Measurements from ENCODE around the gene CR2. TPM values are rescaled to one million over a fixed set of nuclear protein-coding genes. Genes with fewer than 3 reads are reported as not detected.
"Not testable (repeated sequence)": the region's sequence is repeated elsewhere in the genome, so short reads cannot be mapped to it uniquely, and the experiment has no call there.

Gene CR2
- total RNA-seq, 4 donors from 2014 or later, result not detected

DNA sequence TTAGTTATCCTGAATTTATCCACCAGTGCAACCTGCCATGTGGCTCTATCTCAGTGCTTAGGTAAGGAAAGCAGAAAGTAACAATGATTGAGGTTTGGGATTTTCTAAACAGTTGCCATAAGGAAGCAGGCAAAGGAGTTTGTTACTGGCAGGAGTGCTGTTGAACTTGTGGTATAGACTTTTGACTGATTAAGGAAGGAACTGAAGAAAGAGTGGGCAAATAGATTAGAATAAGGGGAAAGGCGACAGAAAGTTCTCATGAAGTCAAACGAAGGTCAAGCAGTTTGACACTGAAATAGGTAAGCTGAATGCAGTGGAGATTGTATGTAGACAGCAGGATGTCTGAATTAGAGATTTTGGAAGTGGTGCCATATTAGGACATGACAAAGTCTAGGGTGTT is 24.2 kb upstream of the CR2 start:
- no peaks in the 10 kb centered on the region for H3K4me1 ChIP-seq
- 53 to 55% methylated on average over 2 of the region's 2 CpGs for WGBS, 2 donors
- no peak overlapping the region for H3K4me3 ChIP-seq
- TF ChIP-seq, protein P1, sequence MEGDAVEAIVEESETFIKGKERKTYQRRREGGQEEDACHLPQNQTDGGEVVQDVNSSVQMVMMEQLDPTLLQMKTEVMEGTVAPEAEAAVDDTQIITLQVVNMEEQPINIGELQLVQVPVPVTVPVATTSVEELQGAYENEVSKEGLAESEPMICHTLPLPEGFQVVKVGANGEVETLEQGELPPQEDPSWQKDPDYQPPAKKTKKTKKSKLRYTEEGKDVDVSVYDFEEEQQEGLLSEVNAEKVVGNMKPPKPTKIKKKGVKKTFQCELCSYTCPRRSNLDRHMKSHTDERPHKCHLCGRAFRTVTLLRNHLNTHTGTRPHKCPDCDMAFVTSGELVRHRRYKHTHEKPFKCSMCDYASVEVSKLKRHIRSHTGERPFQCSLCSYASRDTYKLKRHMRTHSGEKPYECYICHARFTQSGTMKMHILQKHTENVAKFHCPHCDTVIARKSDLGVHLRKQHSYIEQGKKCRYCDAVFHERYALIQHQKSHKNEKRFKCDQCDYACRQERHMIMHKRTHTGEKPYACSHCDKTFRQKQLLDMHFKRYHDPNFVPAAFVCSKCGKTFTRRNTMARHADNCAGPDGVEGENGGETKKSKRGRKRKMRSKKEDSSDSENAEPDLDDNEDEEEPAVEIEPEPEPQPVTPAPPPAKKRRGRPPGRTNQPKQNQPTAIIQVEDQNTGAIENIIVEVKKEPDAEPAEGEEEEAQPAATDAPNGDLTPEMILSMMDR (IDR thresholded peaks at IDR 0.05), result no peak
- TF ChIP-seq POLR2A (IDR thresholded peaks at IDR 0.05), result no peak
- H3K27me3 ChIP-seq, result peaks cover 0 to 18% (median 0%) of the 10 kb centered on the region in 4 donors
- intact Hi-C loops (cut with DNase I), result no loop called here
- H3K9me3 ChIP-seq, result no peaks in the 10 kb centered on the region
- DNase-seq, result no peak
- no peak overlapping the region for H3K27ac ChIP-seq
- no peaks in the 10 kb centered on the region for H3K36me3 ChIP-seq

DNA sequence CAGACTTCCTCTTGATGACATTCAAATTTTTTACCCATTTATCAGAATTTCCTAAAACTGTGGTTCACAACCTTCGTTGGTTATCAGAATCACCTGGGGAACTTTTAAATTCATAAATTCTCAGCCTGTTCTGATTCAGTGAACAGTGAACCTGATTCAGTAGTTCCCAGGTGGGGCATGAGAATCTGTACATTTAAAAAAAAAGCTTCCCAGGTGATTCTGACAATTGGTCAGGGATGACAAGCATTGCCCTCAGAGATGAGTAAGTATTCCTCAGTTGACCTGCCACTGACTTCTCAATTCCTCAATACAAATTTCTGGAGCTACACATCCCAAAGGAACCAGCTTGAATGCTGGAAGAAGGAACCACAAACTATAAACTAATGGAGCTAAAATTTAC is 23.5 kb upstream of the CR2 start:
- no peak overlapping the region for H3K27ac ChIP-seq
- no peaks in the 10 kb centered on the region for H3K9me3 ChIP-seq
- H3K4me3 ChIP-seq, result no peak overlapping the region
- peaks cover 0 to 18% (median 0%) of the 10 kb centered on the region in 4 donors for H3K27me3 ChIP-seq
- no peak for TF ChIP-seq POLR2A (IDR thresholded peaks at IDR 0.05)
- TF ChIP-seq, protein P1 (IDR thresholded peaks at IDR 0.05), result no peak
- intact Hi-C loops (cut with DNase I), result no loop called here
- no peaks in the 10 kb centered on the region for H3K36me3 ChIP-seq
- no peaks in the 10 kb centered on the region for H3K4me1 ChIP-seq
- DNase-seq, result no peak
- 50% methylated on average over 1 of the region's 1 CpG for WGBS, 2 donors

DNA sequence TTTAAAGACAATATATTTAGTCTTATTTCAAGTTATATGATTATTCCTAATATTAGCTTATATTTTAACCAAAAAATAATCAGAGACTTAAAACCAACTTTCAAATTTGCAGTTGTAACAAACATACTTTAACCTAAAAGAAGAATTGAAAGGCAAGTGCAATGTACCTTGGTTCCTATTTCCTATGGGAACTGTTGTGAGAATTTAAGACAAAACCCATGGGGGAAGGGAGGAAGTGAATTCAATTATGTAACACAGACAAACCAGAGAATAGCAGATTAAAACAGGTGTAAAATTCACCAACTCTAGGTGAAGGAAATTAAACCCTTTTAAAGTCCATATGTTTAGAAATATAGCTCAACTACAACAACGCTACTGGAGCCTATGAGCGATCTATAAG is 22.6 kb upstream of the CR2 start:
- no peak for DNase-seq
- intact Hi-C loops (cut with DNase I), result no loop called here
- TF ChIP-seq, protein P1 (IDR thresholded peaks at IDR 0.05), result no peak
- no peak for TF ChIP-seq POLR2A (IDR thresholded peaks at IDR 0.05)
- H3K27me3 ChIP-seq, result peaks cover 0 to 18% (median 0%) of the 10 kb centered on the region in 4 donors
- H3K4me1 ChIP-seq, result no peaks in the 10 kb centered on the region
- H3K4me3 ChIP-seq, result no peak overlapping the region
- H3K9me3 ChIP-seq, result no peaks in the 10 kb centered on the region
- WGBS, 2 donors, result 76 to 87% methylated on average over 2 of the region's 2 CpGs
- no peaks in the 10 kb centered on the region for H3K36me3 ChIP-seq
- no peak overlapping the region for H3K27ac ChIP-seq

DNA sequence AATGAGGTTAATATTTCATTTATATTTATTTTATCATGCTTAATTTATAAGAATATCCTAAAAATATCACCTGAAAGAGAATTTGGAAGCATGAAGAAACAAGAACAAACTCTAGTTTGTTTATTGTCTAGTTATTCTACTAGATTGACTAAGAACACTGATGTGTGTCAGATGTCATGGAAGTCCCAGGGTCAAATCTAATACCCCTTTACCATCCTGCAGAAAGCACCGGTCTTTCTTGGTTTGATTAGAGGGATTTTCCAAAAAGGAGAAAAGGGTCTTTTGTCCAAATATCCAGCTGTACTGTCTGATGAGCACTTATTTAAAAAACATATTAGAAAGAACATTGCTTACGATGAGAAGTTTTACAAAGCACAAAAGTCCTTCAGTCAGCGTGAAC is 20.7 kb upstream of the CR2 start:
- TF ChIP-seq, protein P1 (IDR thresholded peaks at IDR 0.05), result no peak
- TF ChIP-seq POLR2A (IDR thresholded peaks at IDR 0.05), result no peak
- no peaks in the 10 kb centered on the region for H3K36me3 ChIP-seq
- no peak overlapping the region for H3K27ac ChIP-seq
- WGBS, 2 donors, result 85 to 96% methylated on average over 3 of the region's 3 CpGs
- no peaks in the 10 kb centered on the region for H3K9me3 ChIP-seq
- no peaks in the 10 kb centered on the region for H3K4me1 ChIP-seq
- no peak for DNase-seq
- H3K4me3 ChIP-seq, result no peak overlapping the region
- H3K27me3 ChIP-seq, result peaks cover 0 to 17% (median 0%) of the 10 kb centered on the region in 4 donors
- intact Hi-C loops (cut with DNase I), result no loop called here

DNA sequence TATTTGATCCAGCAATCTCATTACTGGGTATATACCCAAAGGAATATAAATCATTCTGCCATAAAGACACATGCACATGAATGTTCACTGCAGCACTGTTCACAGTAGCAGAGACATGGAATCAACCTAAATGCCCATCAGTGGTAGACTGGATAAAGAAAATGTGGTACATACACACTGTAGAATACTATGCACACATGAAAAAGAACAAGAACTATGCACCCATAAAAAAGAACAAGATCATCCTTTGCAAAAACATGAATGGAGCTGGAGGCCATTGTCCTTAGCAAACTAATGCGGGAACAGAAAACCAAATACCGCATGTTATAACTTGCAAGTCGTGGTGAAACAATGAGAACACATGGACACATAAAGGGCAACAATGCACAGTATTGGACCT is 17.4 kb upstream of the CR2 start:
- H3K4me1 ChIP-seq; H3K4me3 ChIP-seq; H3K36me3 ChIP-seq; intact Hi-C loops (cut with DNase I); DNase-seq; H3K27ac ChIP-seq; H3K9me3 ChIP-seq: not testable (repeated sequence)
- H3K27me3 ChIP-seq, result peaks cover 0 to 17% (median 0%) of the 10 kb centered on the region in 4 donors
- WGBS, 2 donors, result 74% methylated on average over 3 of the region's 3 CpGs

DNA sequence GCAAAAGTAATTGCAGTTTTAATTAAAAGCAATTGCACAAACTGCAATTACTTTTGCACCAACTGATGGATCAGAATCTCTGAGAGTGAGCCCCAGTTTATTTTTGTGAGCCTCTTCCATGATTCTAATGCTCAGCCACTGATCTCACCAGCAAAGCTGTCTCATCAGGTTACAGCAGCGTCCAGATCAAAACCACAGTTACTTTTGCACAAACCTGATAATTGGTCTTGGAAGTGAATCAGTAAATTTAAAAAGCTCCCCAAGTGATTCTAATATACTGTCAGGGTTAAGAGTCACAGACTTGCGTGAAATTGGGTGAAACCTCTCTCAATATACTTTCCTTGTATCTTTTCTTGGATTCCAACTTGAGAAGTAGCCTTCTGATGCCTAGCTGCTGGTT is 13.5 kb upstream of the CR2 start:
- Histone ChIP-seq H3K9me3 (no peaks in the 10 kb centered on the region), H3K36me3 (no peaks in the 10 kb centered on the region), H3K27me3 (peaks cover 0 to 17% (median 0%) of the 10 kb centered on the region in 4 donors), H3K4me1 (no peaks in the 10 kb centered on the region), H3K27ac (no peak overlapping the region), H3K4me3 (no peak overlapping the region)
- DNase-seq, result no peak
- WGBS, 2 donors, result 81 to 92% methylated on average over 2 of the region's 2 CpGs
- TF ChIP-seq, protein P1 (IDR thresholded peaks at IDR 0.05), result no peak
- no peak for TF ChIP-seq POLR2A (IDR thresholded peaks at IDR 0.05)
- intact Hi-C loops (cut with DNase I), result no loop called here
